HepG2 (cell line): ENCODE measurements around the gene TP53TG5. TPM values are rescaled to one million over a fixed set of nuclear protein-coding genes. Genes with fewer than 3 reads are reported as not detected.
A peak's percentile ranks its signal among the peaks of the same experiment; 100 is the strongest.

ENCODE experiments used
- GFI1 ChIP-seq: sonication (generic); formaldehyde crosslinking; IDR thresholded peaks from 2 replicates; pipeline ENCODE4 v1.5.0; 2020; ENCODE audit warnings: missing genetic modification reagents, mild to moderate bottlenecking, borderline replicate concordance
- JUN ChIP-seq: sonication (generic); formaldehyde crosslinking; IDR thresholded peaks from 2 replicates; pipeline ENCODE4 v1.4.0; 2020; ENCODE audit warnings: mild to moderate bottlenecking, missing genetic modification reagents
- KDM1A ChIP-seq: IDR thresholded peaks from 2 replicates; pipeline ENCODE4 v1.6.1; 2016; ENCODE audit warnings: missing compliant biosample characterization
- MED1 ChIP-seq: sonication (generic); formaldehyde crosslinking; IDR thresholded peaks from 2 replicates; pipeline ENCODE4 v1.4.0; 2020; ENCODE audit warnings: missing genetic modification reagents
- MEF2D ChIP-seq: sonication (generic); formaldehyde crosslinking; IDR thresholded peaks from 2 replicates; pipeline ENCODE4 v1.5.1; 2020; ENCODE audit warnings: mild to moderate bottlenecking, missing genetic modification reagents
- NCOA1 ChIP-seq: sonication (generic); formaldehyde crosslinking; IDR thresholded peaks from 2 replicates; pipeline ENCODE4 v1.9.0; 2021; ENCODE audit warnings: missing genetic modification reagents
- NFE2L1 ChIP-seq: sonication (generic); formaldehyde crosslinking; IDR thresholded peaks from 2 replicates; pipeline ENCODE4 v1.4.0; 2020; ENCODE audit warnings: missing genetic modification reagents, mild to moderate bottlenecking, borderline replicate concordance
- TARDBP ChIP-seq: sonication (generic); formaldehyde crosslinking; IDR thresholded peaks from 2 replicates; pipeline ENCODE4 v1.8.0; 2022; ENCODE audit warnings: mild to moderate bottlenecking, missing genetic modification reagents
- ZBTB43 ChIP-seq: sonication (generic); formaldehyde crosslinking; conservative IDR thresholded peaks from 2 replicates; pipeline ENCODE4 v1.4.0; 2020; ENCODE audit warnings: missing genetic modification reagents
- ZGPAT ChIP-seq: IDR thresholded peaks from 2 replicates; pipeline ENCODE4 v1.6.1; 2016; ENCODE audit warnings: mild to moderate bottlenecking
- ZMYM3 ChIP-seq: sonication (generic); formaldehyde crosslinking; IDR thresholded peaks from 2 replicates; pipeline ENCODE4 v1.5.1; 2020; ENCODE audit warnings: mild to moderate bottlenecking, missing genetic modification reagents
- ZNF264 ChIP-seq: sonication (generic); formaldehyde crosslinking; IDR thresholded peaks from 2 replicates; pipeline ENCODE4 v1.4.0; 2020; ENCODE audit warnings: missing genetic modification reagents
- ZNF547 ChIP-seq: sonication (generic); formaldehyde crosslinking; IDR thresholded peaks from 2 replicates; pipeline ENCODE4 v1.5.1; 2020; ENCODE audit warnings: mild to moderate bottlenecking, missing genetic modification reagents
- ZNF569 ChIP-seq: sonication (generic); formaldehyde crosslinking; IDR thresholded peaks from 2 replicates; pipeline ENCODE4 v1.5.0; 2020; ENCODE audit warnings: mild to moderate bottlenecking, missing genetic modification reagents, moderate library complexity, borderline replicate concordance
- ZSCAN29 ChIP-seq: sonication (generic); formaldehyde crosslinking; conservative IDR thresholded peaks from 2 replicates; pipeline ENCODE4 v1.4.0; 2020; ENCODE audit warnings: mild to moderate bottlenecking, missing genetic modification reagents
- polyA plus RNA-seq, 8 experiments: library from polyadenylated mRNA; depleted of rRNA in 3 of 8; stranded (reverse) in 7 of 8; unstranded in 1 of 8; fragments of >200 nt; fragmentation: Illumina TruSeq in 4 of 8; extraction: Trizol in 4 of 8; gene quantifications; 2 replicates each; pipeline versions ENCODE4 v1.2.1 to v1.2.3, GENCODE V29; 2011 to 2016; ENCODE audit warnings: low read depth in 4 of 8, missing spikeins in 1 of 8, mixed read lengths in 1 of 8; ENCODE audit not compliant: insufficient read depth in 1 of 8
- total RNA-seq, 5 experiments: library from RNA; depleted of rRNA; stranded (reverse); fragments of >200 nt; fragmentation: Illumina TruSeq; extraction: Trizol; gene quantifications; 2 replicates each; pipeline ENCODE4 v1.2.3, GENCODE V29; 2016; ENCODE audit warnings: low read depth in 1 of 5
- TF ChIP-seq, protein P1 (sequence below): sonication (generic); formaldehyde crosslinking; IDR thresholded peaks from 2 replicates; pipeline ENCODE4 v1.4.0; 2020; ENCODE audit warnings: missing genetic modification reagents, borderline replicate concordance
- TF ChIP-seq, protein P2 (sequence below): sonication (generic); formaldehyde crosslinking; IDR thresholded peaks from 2 replicates; pipeline ENCODE4 v1.4.0; 2020; ENCODE audit warnings: mild to moderate bottlenecking, low read depth, missing genetic modification reagents

The TP53TG5 gene
- total and polyA plus RNA-seq, 2 of the 13 experiments (the other 11 are each of a cell fraction or from before 2014, with no cell fraction given): 0.11 TPM; not detected in 1

- TF ChIP-seq JUN (CRISPR knock-in tag): peak; percentile 68; the same call in 1 of the 2 replicates
- peak; percentile 71 for TF ChIP-seq ZGPAT (CRISPR knock-in tag)
- TF ChIP-seq ZNF547 (CRISPR knock-in tag): peak; percentile 79; the same call in 1 of the 2 replicates
- TF ChIP-seq ZNF264: peak; percentile 39; the same call in 1 of the 2 replicates
- TF ChIP-seq, protein P1, sequence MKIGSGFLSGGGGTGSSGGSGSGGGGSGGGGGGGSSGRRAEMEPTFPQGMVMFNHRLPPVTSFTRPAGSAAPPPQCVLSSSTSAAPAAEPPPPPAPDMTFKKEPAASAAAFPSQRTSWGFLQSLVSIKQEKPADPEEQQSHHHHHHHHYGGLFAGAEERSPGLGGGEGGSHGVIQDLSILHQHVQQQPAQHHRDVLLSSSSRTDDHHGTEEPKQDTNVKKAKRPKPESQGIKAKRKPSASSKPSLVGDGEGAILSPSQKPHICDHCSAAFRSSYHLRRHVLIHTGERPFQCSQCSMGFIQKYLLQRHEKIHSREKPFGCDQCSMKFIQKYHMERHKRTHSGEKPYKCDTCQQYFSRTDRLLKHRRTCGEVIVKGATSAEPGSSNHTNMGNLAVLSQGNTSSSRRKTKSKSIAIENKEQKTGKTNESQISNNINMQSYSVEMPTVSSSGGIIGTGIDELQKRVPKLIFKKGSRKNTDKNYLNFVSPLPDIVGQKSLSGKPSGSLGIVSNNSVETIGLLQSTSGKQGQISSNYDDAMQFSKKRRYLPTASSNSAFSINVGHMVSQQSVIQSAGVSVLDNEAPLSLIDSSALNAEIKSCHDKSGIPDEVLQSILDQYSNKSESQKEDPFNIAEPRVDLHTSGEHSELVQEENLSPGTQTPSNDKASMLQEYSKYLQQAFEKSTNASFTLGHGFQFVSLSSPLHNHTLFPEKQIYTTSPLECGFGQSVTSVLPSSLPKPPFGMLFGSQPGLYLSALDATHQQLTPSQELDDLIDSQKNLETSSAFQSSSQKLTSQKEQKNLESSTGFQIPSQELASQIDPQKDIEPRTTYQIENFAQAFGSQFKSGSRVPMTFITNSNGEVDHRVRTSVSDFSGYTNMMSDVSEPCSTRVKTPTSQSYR (CRISPR knock-in tag): peak; percentile 37; the same call in 1 of the 2 replicates
- 0 out of 2 replicates have a peak, but pooled peaks have one; percentile 15 for TF ChIP-seq ZSCAN29 (CRISPR knock-in tag)
- TF ChIP-seq MEF2D (CRISPR knock-in tag): peak; percentile 76
- TF ChIP-seq ZMYM3 (CRISPR knock-in tag): peak; percentile 85
- TF ChIP-seq, protein P2, sequence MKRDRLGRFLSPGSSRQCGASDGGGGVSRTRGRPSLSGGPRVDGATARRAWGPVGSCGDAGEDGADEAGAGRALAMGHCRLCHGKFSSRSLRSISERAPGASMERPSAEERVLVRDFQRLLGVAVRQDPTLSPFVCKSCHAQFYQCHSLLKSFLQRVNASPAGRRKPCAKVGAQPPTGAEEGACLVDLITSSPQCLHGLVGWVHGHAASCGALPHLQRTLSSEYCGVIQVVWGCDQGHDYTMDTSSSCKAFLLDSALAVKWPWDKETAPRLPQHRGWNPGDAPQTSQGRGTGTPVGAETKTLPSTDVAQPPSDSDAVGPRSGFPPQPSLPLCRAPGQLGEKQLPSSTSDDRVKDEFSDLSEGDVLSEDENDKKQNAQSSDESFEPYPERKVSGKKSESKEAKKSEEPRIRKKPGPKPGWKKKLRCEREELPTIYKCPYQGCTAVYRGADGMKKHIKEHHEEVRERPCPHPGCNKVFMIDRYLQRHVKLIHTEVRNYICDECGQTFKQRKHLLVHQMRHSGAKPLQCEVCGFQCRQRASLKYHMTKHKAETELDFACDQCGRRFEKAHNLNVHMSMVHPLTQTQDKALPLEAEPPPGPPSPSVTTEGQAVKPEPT: 0 out of 2 replicates have a peak, but pooled peaks have one; percentile 30
- TF ChIP-seq TARDBP (CRISPR knock-in tag): no peak; the same call in 1 of the 2 replicates
- peak; percentile 58; the same call in 1 of the 2 replicates for TF ChIP-seq ZBTB43 (CRISPR knock-in tag)
- TF ChIP-seq MED1: peak; percentile 67; the same call in 1 of the 2 replicates
- TF ChIP-seq ZNF569 (CRISPR knock-in tag): peak; percentile 51; the same call in 1 of the 2 replicates
- TF ChIP-seq GFI1 (CRISPR knock-in tag): no peak; the same call in 1 of the 2 replicates
- peak; percentile 48 for TF ChIP-seq KDM1A
- peak; percentile 86; the same call in 1 of the 2 replicates for TF ChIP-seq NCOA1 (CRISPR knock-in tag)
- TF ChIP-seq NFE2L1 (CRISPR knock-in tag): no peak
Measured at GRCh38 chr20:45347936-45348778, 30.0 kb downstream of the TP53TG5 start, which contains the start of gene SDC4 (continued).
